Measurements from ENCODE around the gene TIFAB. TPM values are rescaled to one million over a fixed set of nuclear protein-coding genes. Genes with fewer than 3 reads are reported as not detected.

The TIFAB gene
- total RNA-seq, 2 experiments from 2014 or later: not detected

DNA sequence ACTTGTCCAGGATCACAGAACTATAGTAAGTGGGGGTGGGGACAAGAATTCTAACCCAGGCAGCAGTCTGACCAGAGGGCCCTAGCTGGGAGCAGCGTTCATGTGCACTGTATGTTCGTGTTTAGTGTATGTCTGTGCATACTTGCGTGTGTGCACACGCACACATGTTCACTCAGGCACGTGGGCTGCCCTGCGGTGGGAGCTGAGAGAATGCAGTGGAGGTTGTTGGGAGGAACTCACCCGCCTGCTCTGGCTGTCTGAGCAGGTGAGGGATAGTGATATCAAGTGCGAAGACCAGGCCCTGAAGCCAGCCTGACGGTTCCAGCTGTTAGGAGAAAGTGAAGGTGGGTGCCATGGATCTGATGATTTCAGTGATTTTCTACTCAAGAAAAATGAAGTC lies 5.9 kb downstream of the TIFAB start:
- no peak for DNase-seq
- CTCF ChIA-PET: interaction anchor here (0.8 to 2.4 kb wide), 4 partner anchors 9 to 123 kb away, joined by 3 to 8 read pairs (median 4); no protein-coding TSS in a partner anchor
- Mint-ChIP-seq H3K4me3 (no peak overlapping the region), H3K27me3 (peaks cover 4% of the 10 kb centered on the region), H3K9me3 (no peaks in the 10 kb centered on the region), H3K27ac (no peak overlapping the region), H3K36me3 (no peaks in the 10 kb centered on the region), H3K4me1 (ENCODE audit: low read depth) (no peaks in the 10 kb centered on the region)
- POLR2A ChIA-PET: no interaction called here
- intact Hi-C loops (cut with micrococcal nuclease): no loop called here

DNA sequence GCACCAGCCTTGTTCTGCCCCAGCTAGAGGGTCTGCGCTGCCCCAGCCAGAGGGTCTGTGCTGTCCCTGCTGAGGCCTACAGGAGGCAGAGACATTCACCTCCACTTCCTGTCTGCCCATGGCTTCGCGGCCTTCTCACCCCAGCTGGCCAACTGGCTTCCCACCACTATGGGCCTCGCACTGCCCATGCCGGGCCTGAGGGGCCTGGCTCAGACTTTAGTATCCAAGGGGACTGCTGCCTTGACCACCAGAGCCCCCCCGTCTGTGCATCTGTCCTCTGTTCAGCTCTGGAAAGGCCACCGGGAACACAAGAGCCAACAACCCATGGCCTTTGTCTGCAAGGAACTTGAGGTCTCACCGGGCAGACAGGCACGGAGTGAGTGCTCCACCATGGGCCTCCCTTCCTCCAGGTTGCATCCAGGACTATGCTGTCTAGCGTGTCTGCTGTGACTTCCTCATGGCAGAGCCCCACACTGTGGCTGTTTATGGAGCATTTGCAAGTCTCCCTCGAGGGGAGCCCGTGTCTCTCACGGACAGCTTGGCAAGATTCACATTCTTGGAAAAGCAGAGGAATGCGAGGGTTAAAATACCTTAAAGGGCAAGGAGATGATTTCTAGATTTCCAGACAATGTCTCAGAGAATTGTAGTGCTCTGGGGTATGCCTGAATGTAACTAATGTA lies 6.7 kb downstream of the TIFAB start:
- H3K9me3 Mint-ChIP-seq: no peaks in the 10 kb centered on the region
- no peak overlapping the region for H3K4me3 Mint-ChIP-seq
- CTCF ChIA-PET: interaction anchor here (0.6 to 2.4 kb wide), 5 partner anchors 10 to 123 kb away, joined by 3 to 8 read pairs (median 5); no protein-coding TSS in a partner anchor
- H3K27ac Mint-ChIP-seq: no peak overlapping the region
- intact Hi-C loops (cut with micrococcal nuclease): no loop called here
- H3K4me1 Mint-ChIP-seq (ENCODE audit: low read depth): no peaks in the 10 kb centered on the region
- POLR2A ChIA-PET: no interaction called here
- no peaks in the 10 kb centered on the region for H3K36me3 Mint-ChIP-seq
- DNase-seq: no peak
- peaks cover 4% of the 10 kb centered on the region for H3K27me3 Mint-ChIP-seq

DNA sequence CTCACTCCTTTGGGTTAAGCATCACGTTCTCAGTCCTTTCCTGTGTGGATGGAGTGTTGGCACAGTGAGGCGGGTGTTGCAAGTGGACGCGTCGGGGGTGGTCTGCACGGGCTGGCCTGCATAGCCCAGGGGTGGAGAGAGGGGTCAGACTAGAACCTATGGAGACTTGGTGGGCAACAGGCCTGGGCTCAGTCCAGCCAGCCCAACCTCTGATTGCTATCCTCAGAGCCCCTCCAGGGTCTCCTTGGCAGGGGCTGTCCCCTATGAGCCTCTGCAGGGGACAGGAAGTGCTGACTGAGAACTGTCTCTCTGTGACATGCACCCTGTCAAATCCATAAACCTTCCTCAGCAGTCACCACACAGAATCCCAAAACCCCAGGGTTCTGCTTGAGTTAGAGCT lies 7.3 kb downstream of the TIFAB start:
- intact Hi-C loops (cut with micrococcal nuclease): no loop called here
- Mint-ChIP-seq H3K27me3 (peaks cover 4% of the 10 kb centered on the region), H3K9me3 (no peaks in the 10 kb centered on the region), H3K27ac (no peak overlapping the region), H3K4me3 (no peak overlapping the region), H3K4me1 (ENCODE audit: low read depth) (no peaks in the 10 kb centered on the region), H3K36me3 (no peaks in the 10 kb centered on the region)
- POLR2A ChIA-PET: no interaction called here
- DNase-seq: no peak
- CTCF ChIA-PET: interaction anchor here (0.6 to 2.4 kb wide), 3 partner anchors 10 to 18 kb away, joined by 3 to 8 read pairs (median 5); no protein-coding TSS in a partner anchor

DNA sequence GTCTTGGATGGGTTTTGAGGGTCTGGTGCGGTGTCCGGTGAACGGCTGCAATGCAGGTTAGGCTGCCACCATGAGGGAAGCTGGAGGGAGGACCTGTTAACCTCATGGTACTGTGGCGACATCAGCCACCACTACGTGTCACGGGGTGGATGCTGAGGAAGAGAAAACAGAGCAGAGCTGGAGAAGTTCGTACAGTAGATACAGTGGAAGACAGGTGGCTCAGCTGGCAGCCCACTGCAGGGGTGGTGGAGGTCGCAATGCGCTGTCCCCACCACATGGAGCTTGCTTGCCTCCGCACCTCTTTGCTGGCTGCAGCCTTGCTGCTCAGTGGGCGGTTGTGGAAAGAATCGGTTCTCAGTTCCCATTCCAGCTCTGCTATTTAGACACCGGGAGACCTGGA lies 7.8 kb downstream of the TIFAB start:
- Mint-ChIP-seq H3K9me3 (no peaks in the 10 kb centered on the region), H3K27me3 (peaks cover 4% of the 10 kb centered on the region)
- CTCF ChIA-PET: interaction anchor here (1.1 kb wide), 1 partner anchor 13 kb away, joined by 5 read pairs; no protein-coding TSS in a partner anchor

DNA sequence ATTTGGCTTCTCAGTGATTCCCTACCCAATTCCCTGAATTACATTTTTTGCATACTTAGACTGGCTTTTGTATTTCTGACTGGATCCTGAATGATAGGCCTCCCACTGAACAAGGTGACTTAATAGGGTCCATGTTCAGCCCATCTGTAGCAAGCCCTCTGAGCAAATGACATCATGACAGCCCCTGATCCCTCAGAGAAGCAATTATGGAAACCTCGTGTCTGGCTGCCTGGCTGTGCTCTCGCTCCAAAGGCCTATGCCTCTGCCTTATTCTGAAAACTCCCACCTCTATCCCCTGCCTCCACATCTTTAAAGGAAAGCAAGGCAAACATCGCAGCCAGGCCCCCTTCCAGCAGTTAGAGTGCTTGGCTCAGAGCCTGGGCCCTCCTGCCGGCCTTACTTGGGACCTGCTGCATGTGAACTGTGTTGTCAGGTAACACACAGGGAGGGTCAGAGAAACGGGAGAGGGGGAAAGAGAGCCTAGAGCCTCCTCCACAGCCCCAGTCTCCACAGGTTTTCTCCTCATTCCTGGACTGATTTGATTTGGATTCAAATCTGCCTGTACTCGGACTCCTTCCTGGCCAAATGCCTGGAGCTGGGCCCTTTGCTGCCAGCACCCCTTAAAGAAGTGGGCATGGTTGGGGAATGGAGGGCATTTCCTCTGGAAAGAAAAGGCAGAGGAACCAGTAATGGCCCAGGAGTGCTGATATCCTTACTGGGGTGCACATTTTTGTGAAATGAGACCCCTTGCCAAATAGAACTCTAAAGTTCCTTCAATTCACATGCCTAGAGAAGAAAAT lies 8.8 kb downstream of the TIFAB start:
- peaks cover 4% of the 10 kb centered on the region for H3K27me3 Mint-ChIP-seq
- no peak for DNase-seq
- no peaks in the 10 kb centered on the region for H3K4me1 Mint-ChIP-seq (ENCODE audit: low read depth)
- intact Hi-C loops (cut with micrococcal nuclease): no loop called here
- CTCF ChIA-PET: no interaction called here
- no peaks in the 10 kb centered on the region for H3K9me3 Mint-ChIP-seq
- H3K27ac Mint-ChIP-seq: no peak overlapping the region
- H3K4me3 Mint-ChIP-seq: no peak overlapping the region
- POLR2A ChIA-PET: no interaction called here
- H3K36me3 Mint-ChIP-seq: no peaks in the 10 kb centered on the region

More for the DNA sequence above, 7.8 kb downstream of the TIFAB start:
- DNase-seq: no peak
- H3K36me3 Mint-ChIP-seq: no peaks in the 10 kb centered on the region
- H3K4me1 Mint-ChIP-seq (ENCODE audit: low read depth): no peaks in the 10 kb centered on the region
- intact Hi-C loops (cut with micrococcal nuclease): no loop called here
- H3K4me3 Mint-ChIP-seq: no peak overlapping the region
- H3K27ac Mint-ChIP-seq: no peak overlapping the region
- POLR2A ChIA-PET: no interaction called here

DNA sequence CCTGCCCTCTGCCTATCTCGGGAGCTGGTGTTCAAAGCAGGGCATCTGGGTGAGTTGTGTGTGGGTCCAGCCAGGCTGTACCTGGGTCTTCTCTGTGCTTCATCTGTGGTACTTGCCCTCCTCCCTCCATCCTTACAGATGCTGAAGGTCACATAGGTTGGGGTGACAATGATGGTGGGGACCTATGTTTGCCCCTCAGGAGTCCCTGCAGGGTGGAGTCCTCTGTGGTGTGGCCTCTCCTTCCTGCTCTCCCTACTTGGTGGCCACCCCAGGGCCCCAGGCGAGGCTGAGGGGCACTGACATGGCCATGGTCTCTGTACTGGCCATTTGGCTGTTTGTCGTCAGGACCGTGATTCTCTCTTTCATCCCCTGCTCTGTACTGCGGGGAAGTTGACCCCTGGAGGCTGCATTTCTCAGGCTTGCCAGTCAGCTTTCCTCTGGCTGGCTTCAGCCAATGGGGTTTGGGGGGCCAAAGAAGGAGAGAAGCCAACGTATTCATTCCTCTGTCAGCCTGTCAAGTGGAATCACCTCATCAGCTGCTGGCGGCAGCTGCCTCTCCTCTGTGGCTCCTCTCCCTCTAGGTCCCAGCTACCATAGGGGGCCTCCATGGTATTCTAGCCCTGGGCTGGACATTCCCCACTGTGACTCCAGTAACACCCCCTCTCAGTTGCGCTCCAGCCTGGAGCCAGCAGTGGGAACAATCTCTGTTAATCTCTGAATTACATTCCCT lies 9.6 kb downstream of the TIFAB start:
- Mint-ChIP-seq H3K27me3 (peaks cover 5% of the 10 kb centered on the region), H3K36me3 (no peaks in the 10 kb centered on the region), H3K4me1 (ENCODE audit: low read depth) (no peaks in the 10 kb centered on the region), H3K27ac (no peak overlapping the region), H3K9me3 (no peaks in the 10 kb centered on the region), H3K4me3 (no peak overlapping the region)
- ChIA-PET POLR2A (no interaction called here), CTCF (interaction anchor here (1.6 kb wide), 1 partner anchor 15 kb away, joined by 5 read pairs; no protein-coding TSS in a partner anchor)
- no peak for DNase-seq
- intact Hi-C loops (cut with micrococcal nuclease): no loop called here

DNA sequence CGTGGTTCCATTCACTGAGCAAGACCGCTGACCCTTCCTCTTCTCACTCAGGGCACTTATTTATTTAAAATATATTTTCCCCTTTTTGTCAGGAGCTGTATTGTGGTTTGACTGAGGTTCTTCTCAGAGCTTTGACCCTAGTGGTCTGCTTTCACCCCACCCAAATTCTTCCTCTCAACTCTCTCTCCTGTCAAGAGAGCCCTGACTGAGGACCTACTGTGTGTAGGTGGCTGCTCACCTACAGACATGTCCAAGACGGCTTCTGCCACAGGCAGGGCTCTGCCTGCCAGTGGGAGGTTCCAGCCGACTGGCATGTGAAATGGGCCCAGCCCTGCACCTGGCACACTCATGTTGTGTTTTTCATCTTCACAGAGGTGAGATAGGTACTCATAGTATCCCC lies 10.2 kb downstream of the TIFAB start:
- no peaks in the 10 kb centered on the region for H3K4me1 Mint-ChIP-seq (ENCODE audit: low read depth)
- intact Hi-C loops (cut with micrococcal nuclease): no loop called here
- POLR2A ChIA-PET: no interaction called here
- H3K27me3 Mint-ChIP-seq: peaks cover 3% of the 10 kb centered on the region
- no peak overlapping the region for H3K4me3 Mint-ChIP-seq
- H3K27ac Mint-ChIP-seq: no peak overlapping the region
- CTCF ChIA-PET: interaction anchor here (1.6 kb wide), 1 partner anchor 16 kb away, joined by 5 read pairs; no protein-coding TSS in a partner anchor
- no peaks in the 10 kb centered on the region for H3K36me3 Mint-ChIP-seq
- H3K9me3 Mint-ChIP-seq: no peaks in the 10 kb centered on the region
- no peak for DNase-seq

DNA sequence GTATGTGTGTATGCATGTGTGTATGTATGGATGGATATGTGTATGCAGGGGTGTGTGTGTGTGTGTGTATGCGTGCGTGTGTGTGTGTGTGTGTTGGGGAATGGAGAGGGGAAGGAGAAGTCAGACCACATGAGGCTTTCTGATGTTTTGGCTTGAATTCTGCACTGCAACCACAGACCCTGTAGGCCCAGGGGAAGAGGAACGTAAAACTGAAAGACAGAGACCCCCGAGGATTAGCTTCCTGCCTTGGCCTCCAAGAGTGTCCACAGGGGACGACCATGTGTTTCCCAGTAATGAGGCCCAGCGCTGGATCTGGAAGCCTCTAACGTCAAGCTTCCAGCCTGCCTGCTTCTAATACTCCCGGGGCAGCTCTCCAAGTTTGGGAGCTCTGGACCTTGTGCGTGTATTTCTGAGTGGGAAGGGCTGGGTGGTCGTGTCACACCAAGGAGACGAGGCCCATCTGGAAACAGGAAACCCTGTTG lies 10.8 kb downstream of the TIFAB start:
- DNase-seq: no peak
- Mint-ChIP-seq H3K27ac (no peak overlapping the region), H3K9me3 (no peaks in the 10 kb centered on the region), H3K27me3 (peaks cover 3% of the 10 kb centered on the region), H3K4me1 (ENCODE audit: low read depth) (no peaks in the 10 kb centered on the region), H3K36me3 (no peaks in the 10 kb centered on the region), H3K4me3 (no peak overlapping the region)
- CTCF ChIA-PET: interaction anchor here (1.6 kb wide), 1 partner anchor 16 kb away, joined by 5 read pairs; no protein-coding TSS in a partner anchor
- POLR2A ChIA-PET: no interaction called here
- intact Hi-C loops (cut with micrococcal nuclease): no loop called here

DNA sequence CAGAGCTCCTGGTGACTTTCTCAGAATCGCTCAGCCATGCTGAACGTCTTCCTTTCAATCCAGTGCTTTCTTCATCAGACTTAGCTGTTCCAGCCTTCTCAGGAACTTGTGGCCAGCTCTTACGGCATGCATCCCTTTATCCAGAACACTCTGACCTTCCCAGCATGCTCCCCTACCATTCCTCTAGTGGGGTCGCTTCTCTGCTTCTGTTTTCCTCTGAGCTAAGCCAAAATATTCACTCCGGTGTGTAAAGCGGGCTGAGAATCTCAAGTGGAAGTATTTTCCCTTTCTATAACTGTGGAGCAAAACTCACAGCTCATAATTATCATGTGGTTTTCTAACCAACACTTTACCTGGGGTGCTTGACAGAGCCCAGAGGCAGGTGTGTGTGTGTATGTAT lies 11.2 kb downstream of the TIFAB start:
- Mint-ChIP-seq H3K36me3 (no peaks in the 10 kb centered on the region), H3K4me3 (no peak overlapping the region), H3K27me3 (peaks cover 3% of the 10 kb centered on the region), H3K4me1 (ENCODE audit: low read depth) (no peaks in the 10 kb centered on the region), H3K27ac (no peak overlapping the region), H3K9me3 (no peaks in the 10 kb centered on the region)
- intact Hi-C loops (cut with micrococcal nuclease): no loop called here
- no peak for DNase-seq
- ChIA-PET POLR2A (no interaction called here), CTCF (interaction anchor here (1.6 to 1.7 kb wide), 2 partner anchors 17 to 26 kb away, joined by 5 read pairs; no protein-coding TSS in a partner anchor)

DNA sequence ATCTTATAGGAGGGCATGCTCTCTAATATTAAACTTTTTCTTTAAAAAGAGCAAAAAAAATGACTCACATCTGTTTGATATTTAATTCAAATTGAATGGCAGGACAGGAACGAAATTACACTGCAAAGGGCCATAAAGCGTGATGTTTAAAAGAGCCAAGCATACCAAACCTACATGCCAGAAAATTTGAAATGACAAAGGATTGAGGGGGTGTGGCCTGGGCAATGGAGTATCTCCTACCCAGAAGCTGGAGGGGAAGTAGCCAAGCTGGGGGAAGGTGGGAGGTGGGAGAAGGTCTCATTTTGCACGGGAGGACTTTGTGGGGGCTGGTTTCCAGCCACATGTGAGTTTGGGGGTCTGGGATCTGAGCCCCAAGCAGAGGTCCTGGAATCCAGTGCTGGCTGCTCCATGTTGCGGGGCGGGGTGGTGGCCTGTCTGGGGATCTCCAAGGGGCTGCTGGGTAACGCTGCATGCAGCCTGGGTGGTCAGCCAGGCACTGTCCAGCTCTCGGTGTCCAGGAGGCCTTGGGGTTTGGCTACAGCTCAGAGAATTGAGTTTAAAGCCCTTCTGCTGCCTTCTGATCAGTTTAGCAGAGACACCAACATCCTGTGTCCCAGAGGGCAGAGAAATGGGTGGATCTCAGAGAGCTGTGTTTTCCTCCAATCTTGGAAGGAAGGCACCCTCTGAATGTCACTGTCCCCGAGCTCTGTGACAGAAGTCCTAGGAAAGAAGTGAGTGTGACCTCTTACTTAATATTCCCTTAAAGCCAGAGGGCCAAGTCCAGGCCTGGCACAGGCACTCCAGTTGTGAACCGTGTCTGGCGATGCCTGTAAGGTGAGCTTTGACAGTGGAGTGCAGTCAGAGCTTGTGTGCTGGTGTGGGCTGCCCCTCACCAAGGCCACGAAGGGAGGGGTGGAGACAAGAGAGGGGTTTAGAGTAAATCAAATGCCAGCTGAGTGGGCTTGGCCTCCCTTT lies 12.6 kb downstream of the TIFAB start:
- Mint-ChIP-seq H3K4me3 (no peak overlapping the region), H3K27ac (no peak overlapping the region), H3K36me3 (no peaks in the 10 kb centered on the region), H3K9me3 (no peaks in the 10 kb centered on the region), H3K27me3 (peaks cover 4% of the 10 kb centered on the region), H3K4me1 (ENCODE audit: low read depth) (no peaks in the 10 kb centered on the region)
- ChIA-PET CTCF (interaction anchor here (0.7 to 1.7 kb wide), 4 partner anchors 14 to 53 kb away, joined by 3 to 5 read pairs (median 4); no protein-coding TSS in a partner anchor), POLR2A (no interaction called here)
- intact Hi-C loops (cut with micrococcal nuclease): no loop called here
- DNase-seq: no peak

DNA sequence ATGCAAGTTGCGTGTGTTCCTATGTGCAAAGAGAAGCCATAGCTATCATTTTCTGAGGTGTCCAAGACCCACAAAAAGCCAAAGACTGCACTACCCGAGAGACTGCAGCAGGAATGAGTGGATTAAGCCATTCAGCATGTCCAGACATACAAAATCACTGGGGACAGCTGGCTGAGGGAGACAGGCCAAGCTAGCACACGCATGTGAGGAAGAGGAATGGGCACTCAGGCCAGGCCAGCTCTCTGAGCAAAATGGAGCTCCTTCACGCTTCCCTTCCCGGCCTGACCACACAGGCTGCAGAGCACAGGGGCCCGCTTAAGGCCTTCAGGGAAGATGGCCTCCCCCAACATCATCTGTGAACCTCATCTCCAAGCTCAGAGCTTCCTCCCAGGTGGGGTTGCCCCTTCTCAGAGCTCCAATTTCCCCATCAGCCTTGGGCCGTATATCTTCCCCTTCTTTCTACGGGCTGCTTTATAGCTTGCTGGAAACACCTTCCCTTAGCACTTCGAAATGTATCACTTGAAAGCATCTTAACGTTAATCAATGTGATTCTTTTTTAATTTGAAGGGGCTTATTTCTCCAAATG lies 13.4 kb downstream of the TIFAB start:
- H3K36me3 Mint-ChIP-seq: no peaks in the 10 kb centered on the region
- DNase-seq: no peak
- no peaks in the 10 kb centered on the region for H3K9me3 Mint-ChIP-seq
- H3K4me3 Mint-ChIP-seq: no peak overlapping the region
- H3K27ac Mint-ChIP-seq: no peak overlapping the region
- ChIA-PET CTCF (interaction anchor here (0.8 to 1.2 kb wide), 2 partner anchors 13 to 18 kb away, joined by 4 to 5 read pairs; no protein-coding TSS in a partner anchor), POLR2A (no interaction called here)
- intact Hi-C loops (cut with micrococcal nuclease): no loop called here
- H3K4me1 Mint-ChIP-seq (ENCODE audit: low read depth): no peaks in the 10 kb centered on the region
- H3K27me3 Mint-ChIP-seq: peaks cover 4% of the 10 kb centered on the region
